Right renal pelvis (tissue), 4 donors: ENCODE measurements around the gene DUSP12. TPM values are rescaled to one million over a fixed set of nuclear protein-coding genes. Genes with fewer than 3 reads are reported as not detected.
"Not testable (repeated sequence)": the region's sequence is repeated elsewhere in the genome, so short reads cannot be mapped to it uniquely, and the experiment has no call there.

Source experiments
- DNase-seq, 4 donors: peaks; one replicate each; pipeline ENCODE4 v3.0.0-alpha.2; 2013; ENCODE audit warnings: low read depth in 4 of 4, low spot score in 3 of 4, missing footprints in 1 of 4
- polyA plus RNA-seq, 4 donors: library from polyadenylated mRNA; unstranded; fragments of 120-200 nt; gene quantifications; one replicate each; pipeline ENCODE4 v1.2.1, GENCODE V29; 2013; ENCODE audit not compliant: insufficient read length in 4 of 4

DUSP12 gene
- polyA plus RNA-seq, 4 donors, result 31.1 to 41.5 (median 37.5) TPM

DNA sequence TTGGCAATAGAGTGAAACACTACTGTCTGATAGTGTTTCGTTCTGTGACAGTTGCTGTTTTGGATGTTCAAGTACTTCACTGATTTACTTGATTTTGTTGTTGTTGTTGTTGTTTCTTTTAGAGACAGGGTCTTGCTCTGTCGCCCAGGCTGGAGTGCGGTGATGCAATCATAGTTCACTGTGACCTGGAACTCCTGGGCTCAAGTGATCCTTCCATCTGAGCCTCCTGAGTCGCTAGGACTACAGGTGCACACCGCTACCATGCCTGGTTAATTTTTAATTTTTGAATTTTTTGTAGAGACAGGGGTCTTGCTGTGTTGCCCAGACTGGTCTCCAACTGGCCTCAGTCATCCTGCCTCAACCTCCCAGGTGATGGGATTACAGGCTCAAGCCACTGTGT lies 18.9 kb downstream of the DUSP12 start:
- no peak for DNase-seq

- DNase-seq, result no peak
Observed at GRCh38 chr1:161768986-161769672, 19.5 kb downstream of the DUSP12 start.

DNA sequence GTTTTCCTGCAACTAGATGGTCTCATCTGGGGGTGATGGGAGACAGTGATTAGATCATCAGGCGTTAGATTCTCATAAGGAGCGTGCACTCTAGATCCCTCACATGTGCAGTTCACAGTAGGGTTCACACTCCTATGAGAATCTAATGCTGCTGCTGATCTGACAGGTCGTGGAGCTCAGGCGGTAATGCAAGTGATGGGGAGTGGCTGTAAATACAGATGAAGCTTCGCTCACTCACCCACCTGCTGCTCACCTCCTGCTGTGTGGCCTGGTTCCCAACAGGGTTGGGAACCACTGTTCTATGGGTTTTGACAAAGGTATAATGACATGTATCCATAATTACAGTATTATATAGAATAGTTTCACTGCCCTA lies 20.1 kb downstream of the DUSP12 start:
- DNase-seq, result not testable (repeated sequence)

GRCh38 chr1:161770250-161770649 lies 20.7 kb downstream of the DUSP12 start:
- no peak for DNase-seq

- DNase-seq, result no peak
Observed at GRCh38 chr1:161771161-161771560, 21.6 kb downstream of the DUSP12 start.

GRCh38 chr1:161771973-161772372 lies 22.4 kb downstream of the DUSP12 start:
- no peak for DNase-seq

- DNase-seq, result no peak
Observed at GRCh38 chr1:161772397-161772796, 22.8 kb downstream of the DUSP12 start.

DNA sequence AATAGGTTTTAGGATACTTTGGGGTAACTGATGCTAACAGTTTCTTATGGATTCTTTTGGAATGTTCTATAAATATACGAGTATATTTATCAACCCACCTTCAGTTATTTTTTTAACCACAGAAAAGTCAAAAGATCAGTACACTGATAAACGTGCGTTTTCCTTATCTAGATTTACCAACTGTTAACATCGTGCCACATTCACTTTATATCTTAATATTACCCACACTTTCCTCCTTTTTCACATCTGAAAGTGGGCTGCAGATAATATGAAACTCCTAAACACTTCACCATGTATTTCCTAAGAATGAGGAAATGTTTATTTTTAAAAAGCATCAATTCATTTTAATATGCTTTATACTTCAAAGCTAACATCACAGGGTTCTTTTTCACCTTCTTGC lies 24.2 kb downstream of the DUSP12 start:
- no peak for DNase-seq

DNA sequence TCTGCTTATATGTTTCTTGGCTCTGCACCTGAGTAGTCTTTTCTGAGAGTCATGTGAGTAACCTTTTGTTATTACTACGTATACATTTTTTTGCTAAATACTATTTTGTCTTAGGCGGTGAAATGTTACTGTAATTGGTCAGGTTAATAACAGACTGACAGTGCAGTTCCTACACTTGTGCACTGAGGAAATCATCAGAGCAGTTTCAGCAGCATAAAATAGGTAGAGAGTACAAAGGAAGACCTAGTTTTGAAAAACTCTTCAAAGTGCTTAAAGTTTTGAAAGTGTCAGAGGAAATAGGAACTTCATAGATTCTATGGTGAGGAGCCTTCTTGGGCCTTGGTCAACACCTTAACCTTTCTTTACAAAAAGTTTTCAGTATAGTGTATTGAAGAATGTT lies 27.7 kb downstream of the DUSP12 start:
- DNase-seq, result no peak

DNA sequence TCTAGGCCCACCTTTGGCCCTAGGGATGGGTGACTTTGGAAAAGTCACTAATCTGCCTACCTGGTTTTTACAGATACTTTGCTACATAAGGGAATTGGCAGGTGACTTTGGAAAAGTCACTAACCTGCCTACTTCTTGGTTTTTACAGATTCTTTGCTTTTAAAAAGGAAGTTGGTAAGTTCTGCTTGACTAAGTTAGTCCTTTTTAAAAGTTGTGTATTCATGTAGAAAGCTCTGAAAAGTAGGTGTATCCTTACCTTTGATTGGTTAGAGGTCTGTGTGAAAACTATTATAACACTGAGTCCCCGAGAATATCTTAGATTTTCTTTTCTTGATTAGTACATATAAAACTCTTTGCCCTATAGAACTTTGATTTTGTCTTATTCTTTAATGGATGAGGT lies 28.9 kb downstream of the DUSP12 start:
- no peak for DNase-seq

GRCh38 chr1:161779393-161779792 lies 29.8 kb downstream of the DUSP12 start:
- DNase-seq, result no peak

GRCh38 chr1:161781995-161782394 lies 32.4 kb downstream of the DUSP12 start:
- no peak for DNase-seq

GRCh38 chr1:161782886-161783285 lies 33.3 kb downstream of the DUSP12 start:
- DNase-seq, result no peak

- no peak for DNase-seq
Observed at GRCh38 chr1:161784968-161785367, 35.4 kb downstream of the DUSP12 start.

DNA sequence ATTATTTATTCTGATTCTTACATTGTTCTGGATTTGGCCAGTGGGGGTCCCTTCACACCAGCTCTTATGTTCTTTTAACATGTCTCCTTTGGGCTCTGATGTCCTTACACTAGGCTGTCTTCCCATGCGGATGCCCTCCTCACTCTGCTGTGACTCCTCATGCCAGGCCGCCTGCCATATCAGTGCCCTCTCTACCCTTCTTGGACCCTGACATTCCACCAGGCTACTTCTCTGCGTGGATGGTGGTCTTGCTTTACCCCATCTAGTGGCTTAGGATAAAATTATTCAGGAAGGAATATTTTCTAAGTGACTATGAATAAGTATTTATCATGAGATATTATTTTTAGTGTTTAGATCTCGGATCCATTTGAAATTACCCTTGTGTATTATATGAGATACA lies 37.8 kb downstream of the DUSP12 start:
- no peak for DNase-seq

GRCh38 chr1:161790587-161791317 lies 41.2 kb downstream of the DUSP12 start:
- no peak for DNase-seq

DNA sequence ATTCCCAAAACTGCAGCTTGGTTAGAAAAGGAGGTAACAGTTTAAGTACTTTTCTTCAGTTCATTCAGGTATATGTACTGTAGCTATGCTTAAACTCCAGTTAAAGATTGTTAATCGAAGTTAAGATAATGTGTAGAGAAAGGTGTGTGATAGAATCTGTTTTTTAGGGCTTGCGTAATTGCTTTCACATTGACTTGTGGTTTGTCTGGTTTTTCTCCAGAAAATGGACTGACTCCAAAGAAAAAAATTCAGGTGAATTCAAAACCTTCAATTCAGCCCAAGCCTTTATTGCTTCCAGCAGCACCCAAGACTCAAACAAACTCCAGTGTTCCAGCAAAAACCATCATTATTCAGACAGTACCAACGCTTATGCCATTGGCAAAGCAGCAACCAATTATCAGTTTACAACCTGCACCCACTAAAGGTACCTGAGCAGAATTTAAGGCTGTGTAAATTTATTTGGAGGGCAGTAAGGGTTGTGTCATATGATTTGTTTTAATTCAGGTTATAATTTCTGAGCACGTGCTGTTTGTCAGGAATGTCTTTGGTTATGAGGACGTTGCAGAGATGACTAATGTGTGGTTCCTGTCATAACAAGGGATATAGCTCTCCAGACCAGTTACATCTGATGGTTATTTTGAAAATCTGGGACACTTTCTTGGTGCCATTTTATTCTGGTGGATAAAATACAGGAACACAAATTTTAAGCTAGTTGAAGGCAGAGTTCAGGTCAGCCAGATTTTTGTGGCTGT lies 42.5 kb downstream of the DUSP12 start:
- DNase-seq, result no peak

DNA sequence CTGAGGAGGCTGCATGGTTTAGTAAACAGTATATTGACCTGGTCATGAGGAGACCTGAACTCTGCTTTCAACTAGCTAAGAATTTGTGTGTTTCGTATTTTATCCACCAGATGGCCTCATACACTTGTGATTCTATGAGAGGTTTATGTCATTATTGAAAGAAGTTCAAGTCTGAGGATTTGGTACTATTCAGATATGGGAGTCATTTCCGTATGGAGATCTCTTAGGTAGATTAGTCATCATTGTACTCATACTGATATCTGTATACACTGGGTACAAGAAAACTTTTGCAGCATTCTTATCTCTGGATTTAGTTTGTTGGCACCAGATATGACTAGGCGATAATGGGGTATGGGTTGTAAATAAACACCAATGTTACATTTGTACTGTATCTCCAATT lies 43.2 kb downstream of the DUSP12 start:
- DNase-seq, result peak; percentile 25 to 38 (median 31)

GRCh38 chr1:161799792-161800191 lies 50.2 kb downstream of the DUSP12 start:
- DNase-seq, result no peak

DNA sequence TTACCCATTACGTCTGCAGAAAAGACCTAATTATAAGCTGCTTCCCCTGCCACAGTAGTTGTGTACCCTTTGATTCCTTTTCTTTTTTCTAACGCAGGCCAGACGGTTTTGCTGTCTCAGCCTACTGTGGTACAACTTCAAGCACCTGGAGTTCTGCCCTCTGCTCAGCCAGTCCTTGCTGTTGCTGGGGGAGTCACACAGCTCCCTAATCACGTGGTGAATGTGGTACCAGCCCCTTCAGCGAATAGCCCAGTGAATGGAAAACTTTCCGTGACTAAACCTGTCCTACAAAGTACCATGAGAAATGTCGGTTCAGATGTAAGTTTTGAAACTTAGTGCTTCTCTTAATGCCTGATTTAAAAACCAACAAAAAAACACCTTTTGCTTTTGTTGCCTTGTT lies 52.4 kb downstream of the DUSP12 start:
- no peak for DNase-seq

GRCh38 chr1:161803181-161803580 lies 53.6 kb downstream of the DUSP12 start:
- DNase-seq, result no peak
